ENCODE measurements around the gene KIF5B. TPM values are rescaled to one million over a fixed set of nuclear protein-coding genes. Genes with fewer than 3 reads are reported as not detected.
"Not testable (repeated sequence)": the region's sequence is repeated elsewhere in the genome, so short reads cannot be mapped to it uniquely, and the experiment has no call there.

Gene KIF5B
- total RNA-seq: 155 and 227 TPM in 2 replicates

DNA sequence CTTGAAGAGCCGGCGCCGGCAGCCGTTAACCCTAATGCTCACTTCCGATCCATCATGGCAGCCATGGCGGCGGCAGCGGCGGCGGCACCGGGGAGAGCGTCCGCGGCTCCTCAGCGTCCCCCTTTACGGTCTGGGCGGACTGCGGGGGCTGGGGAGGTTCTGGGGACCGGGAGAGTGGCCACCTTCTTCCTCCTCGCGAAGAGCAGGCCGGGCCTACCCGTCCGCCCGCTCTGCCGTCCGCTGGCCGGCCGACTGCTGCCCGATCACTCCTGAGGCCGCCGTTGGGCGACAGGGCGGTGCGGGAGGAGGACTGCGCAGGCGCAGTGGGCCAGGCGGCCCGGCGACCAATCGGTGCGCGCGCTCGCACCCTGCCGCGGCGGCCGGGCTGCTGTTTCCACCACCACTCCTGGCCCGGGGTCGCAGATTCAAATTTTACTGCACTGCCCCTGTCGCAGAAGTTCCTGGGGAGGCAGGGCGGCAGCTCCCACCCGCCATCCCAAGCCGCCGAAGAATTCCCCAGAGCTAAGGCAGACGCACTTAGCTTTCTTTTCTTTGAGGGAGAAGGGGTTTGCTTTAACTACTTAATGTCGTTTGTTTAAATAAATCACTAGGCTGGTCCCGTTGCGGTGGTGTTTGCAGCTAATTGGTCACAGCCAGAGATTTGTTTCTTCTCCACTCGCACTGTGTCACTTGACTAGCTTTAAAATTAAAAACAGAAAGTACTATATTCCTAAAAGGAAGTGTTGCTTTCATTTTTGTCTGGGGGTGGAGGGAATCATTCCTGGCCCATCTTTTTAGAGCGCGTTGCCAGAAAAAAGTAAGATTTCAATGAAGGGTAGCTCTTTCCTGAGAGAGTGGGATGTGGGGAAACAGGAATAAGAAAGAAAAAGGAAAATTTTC, at the start of gene KIF5B:
KIF5B (minus strand) TSS at position 290 of the 900 bp plus-strand sequence. CDS start 452 bp downstream, outside the sequence.
- DNase-seq: peak; percentile 93

DNA sequence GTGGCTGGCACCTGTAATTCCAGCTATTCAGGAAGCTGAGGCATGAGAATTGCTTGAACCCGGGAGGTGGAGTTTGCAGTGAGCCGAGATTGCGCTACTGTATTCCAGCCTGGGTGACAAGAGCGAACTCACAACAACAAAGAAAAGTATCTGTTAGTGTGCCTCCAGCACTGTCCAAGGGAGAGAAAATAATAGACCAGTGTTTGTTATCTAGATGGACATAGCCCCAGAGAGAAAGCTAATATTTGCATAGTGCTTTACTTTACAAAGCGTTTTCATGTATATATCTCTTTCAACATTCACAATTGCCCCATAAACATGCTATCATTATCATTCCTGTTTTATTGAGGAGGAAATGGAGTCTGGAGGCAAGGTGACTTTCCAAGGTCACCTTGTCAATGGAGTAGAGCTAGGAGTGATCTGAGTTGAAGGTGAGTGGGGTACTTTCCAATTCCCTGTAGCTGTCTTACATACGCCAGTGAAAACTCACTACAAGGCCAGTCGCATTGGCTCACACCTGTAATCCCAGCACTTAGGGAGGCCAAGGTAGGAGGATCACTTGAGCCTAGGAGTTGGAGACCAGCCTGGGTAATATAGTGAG, 49.7 kb upstream of the KIF5B start:
- DNase-seq: no peak

DNA sequence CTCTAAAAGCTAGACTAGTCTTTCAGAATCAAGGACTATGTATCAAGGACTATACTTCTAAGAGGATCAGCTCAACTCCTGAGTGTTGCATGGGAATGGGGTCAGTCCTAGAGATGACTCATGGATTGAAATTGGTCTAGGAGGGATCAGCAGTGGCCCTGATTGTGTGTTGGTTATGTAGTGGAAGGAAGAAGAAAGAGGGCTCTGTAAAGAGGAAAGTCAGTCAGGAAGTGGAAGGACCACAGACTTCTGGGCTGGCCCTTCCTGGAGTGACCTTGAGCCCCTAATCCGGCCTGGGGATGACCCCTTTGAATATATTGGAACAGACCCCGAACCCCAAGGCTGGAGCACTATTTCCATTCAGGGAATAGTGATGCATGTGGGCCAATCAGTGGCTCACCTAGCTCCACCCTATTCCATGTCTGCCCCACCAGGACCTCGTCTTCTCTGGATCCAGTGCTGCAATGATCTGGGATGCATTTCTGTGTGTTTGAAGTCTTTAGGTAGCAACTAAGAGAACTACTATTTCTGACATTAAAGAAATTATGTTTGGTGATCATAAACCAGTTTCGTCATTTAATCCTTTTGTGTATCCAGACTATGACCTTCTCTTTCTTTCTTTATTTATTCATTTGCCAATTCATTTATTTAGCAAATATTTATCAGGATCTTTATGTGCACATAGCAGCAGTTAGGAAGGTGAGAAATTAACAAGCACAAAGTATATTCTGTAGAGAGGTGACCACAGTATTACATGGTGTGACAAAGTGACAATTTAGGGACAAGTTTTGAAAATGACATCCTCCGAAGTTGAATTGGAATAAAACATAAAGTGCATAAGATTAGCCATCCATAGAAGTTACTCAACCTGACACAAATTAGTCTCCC, 48.6 kb upstream of the KIF5B start:
- DNase-seq: no peak

- no peak for DNase-seq
Observed at GRCh38 chr10:32104181-32104580, 48.0 kb upstream of the KIF5B start.

GRCh38 chr10:32103721-32104120, 47.5 kb upstream of the KIF5B start:
- no peak for DNase-seq

DNA sequence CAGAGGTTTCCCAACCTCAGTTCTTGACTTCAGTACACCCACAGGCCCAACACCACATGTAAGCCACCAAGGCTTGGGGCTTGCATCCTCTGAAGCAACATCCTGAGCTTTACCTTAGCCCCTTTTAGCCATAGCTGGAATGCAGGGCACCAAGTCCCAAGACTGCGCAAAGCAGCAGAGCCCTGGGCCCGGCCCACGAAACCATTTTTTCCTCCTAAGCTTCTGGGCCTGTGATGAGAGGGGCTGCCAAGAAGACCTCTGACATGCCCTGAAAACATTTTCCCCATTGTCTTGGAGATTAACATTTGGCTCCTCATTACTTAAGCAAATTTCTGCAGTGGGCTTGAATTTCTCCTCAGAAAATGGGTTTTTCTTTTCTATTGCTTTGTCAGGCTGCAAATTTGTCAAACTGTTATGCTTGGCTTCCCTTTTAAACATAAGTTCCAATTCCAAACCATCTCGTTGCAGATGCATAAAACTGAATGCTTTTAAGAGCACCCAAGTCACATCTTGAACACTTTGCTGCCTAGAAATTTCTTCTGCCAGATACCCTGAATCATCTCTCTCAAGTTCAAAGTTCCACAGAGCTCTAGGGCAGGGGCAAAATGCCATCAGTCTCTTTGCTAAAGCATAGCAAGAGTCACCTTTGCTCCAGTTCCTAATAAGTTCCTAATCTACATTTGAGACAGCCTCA, 42.5 kb upstream of the KIF5B start:
- DNase-seq: not testable (repeated sequence)

GRCh38 chr10:32095116-32095733, 39.0 kb upstream of the KIF5B start:
- DNase-seq: no peak

- no peak for DNase-seq
Observed at GRCh38 chr10:32093650-32094049, 37.4 kb upstream of the KIF5B start.

DNA sequence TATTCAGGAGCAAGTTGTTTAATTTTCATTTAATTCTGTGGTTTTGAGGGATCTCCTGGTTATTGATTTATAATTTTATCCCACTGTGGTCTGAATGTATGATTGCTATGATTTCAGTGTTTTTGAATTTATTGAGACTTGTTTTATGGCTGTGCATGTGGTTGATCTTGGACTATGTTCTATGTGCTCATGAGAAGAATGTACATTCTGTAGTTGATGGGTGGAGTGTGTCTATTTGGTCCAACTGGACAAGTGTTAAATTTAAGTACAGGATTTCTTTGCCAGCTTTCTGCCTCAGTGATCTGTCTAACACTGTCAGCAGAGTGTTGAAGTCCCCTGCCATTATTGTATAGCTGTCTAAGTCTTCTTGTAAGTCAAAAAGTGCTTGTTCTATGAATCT, 34.8 kb upstream of the KIF5B start:
- DNase-seq: no peak

DNA sequence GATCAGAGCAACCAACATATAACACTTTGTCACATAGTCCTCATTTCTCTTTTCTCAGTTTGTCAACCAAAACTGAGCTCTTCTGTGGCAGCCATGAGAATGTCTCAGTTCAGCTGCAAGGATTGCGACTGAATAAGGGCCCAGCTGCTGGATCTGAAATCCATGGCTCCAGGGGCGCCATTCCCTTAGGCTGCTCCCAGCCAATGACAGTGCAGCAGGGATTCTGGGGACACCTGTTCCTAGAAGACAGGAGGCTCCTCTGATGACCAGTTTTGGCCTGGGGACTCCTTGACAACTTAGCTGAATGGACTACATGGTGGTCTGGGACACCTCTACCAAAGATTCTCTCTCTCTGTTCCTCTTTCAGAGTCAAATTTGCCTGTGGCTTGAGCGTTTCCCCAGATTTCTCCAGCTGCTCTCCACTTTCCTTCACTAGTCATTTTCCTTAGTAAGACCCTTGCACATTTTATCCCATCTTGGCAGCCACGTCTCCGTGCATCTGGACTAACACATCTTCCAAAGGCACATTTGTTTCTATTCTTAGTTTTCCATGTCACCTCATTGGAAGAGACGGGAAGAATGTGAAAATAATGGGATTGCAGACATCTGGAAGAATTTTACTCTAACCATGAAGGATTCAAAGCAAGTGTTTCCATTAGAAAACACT, 28.1 kb upstream of the KIF5B start:
- DNase-seq: no peak

- DNase-seq: peak; percentile 17
Observed at GRCh38 chr10:32077896-32078485, 21.8 kb upstream of the KIF5B start.

- no peak for DNase-seq
Observed at GRCh38 chr10:32073659-32074058, 17.4 kb upstream of the KIF5B start.

DNA sequence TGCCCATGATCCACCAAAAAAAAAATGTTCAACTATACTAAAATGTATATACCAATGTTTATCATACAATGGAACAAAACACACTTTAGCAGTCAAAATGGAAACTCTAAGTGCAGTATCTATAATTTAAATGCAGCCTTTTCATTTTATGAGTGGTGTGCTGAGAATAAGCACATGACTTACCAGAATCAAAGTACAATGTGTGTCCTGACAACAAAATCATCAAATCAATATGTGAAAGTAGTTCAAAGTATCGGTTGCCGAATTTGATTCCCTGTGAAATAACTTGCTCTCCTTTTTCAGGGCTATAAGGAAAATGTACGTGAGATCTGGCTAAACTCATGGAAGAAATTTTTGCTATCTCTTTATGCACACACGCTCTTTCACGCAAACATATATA, 16.9 kb upstream of the KIF5B start:
- no peak for DNase-seq

DNA sequence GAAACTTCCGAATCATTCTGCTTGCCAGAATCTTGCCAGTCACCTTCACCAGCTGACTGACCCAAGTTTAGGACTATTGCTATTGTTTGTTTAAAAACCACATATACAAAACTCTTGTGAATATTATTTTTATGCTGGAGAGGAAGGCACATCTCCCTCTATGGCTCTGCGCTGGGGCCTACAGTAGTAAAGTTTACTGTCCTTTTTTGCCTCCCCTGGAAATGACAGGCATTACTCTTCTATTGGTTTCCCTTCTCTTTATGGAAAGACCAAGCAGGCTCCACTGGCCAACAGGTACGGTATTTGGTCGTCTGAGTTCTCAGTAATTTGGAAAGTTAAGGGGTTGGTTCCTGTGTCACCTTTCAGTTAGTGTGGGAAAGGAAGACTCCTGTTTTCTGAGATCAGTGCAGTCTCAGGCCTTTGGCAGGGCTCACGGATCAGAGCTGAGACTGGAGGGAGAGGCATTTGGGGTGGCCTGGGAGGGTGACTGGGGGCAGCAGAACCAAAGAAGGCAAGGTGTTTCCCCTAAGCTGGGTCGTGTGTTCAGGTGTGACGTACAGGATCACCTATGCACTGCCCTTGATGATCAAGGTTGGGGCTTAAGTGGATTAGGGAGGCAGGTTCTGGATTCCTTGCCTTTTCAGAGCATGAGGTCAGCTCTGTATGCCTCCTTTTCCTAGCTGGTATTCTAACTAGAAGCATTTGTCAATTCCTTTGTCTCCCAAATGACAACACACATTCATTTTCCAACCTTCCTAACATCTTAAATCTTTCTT, 16.0 kb upstream of the KIF5B start:
- no peak for DNase-seq

- no peak for DNase-seq
Observed at GRCh38 chr10:32070645-32071044, 14.4 kb upstream of the KIF5B start.

GRCh38 chr10:32068569-32068968, 12.3 kb upstream of the KIF5B start:
- DNase-seq: no peak

- DNase-seq: not testable (repeated sequence)
Observed at GRCh38 chr10:32067931-32068330, 11.7 kb upstream of the KIF5B start.

DNA sequence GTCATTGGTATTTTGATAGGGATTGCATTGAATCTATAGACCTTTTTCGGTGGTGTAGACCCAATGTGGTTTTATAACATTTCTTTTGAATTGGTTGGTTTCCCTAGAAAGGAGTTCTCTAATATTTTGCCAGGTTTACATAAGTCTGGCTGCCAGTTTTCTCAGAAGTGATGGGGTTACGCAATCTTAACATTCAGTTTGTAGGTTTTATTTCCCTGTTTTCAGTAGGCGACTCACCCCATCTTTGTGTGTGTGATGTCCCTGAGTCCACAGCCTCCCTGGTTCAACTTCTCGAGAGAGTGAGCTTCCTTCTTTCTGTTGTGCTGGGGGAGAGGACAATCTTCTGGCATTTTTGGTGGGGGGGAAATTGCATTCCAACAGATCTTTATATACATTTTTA, 9.6 kb upstream of the KIF5B start:
- no peak for DNase-seq

GRCh38 chr10:32061440-32061839, 5.2 kb upstream of the KIF5B start:
- DNase-seq: no peak

- no peak for DNase-seq
Observed at GRCh38 chr10:32060347-32060746, 4.1 kb upstream of the KIF5B start.

All from dermis blood vessel endothelial cell (primary cell).